ENCODE measurements around the gene FXYD4. TPM values are rescaled to one million over a fixed set of nuclear protein-coding genes. Genes with fewer than 3 reads are reported as not detected.
A peak's percentile ranks its signal among the peaks of the same experiment; 100 is the strongest.

FXYD4 gene
- total RNA-seq, 4 donors from 2014 or later, result not detected

GRCh38 chr10:43360086-43360485, 11.3 kb upstream of the FXYD4 start:
- TF ChIP-seq CTCF (IDR thresholded peaks at IDR 0.05) (no peak), EP300 (IDR thresholded peaks at IDR 0.05) (no peak), POLR2A (IDR thresholded peaks at IDR 0.05) (no peak)
- no peak for DNase-seq (ENCODE audit: low spot score in 2 of 2)
- H3K27ac ChIP-seq, result no peak overlapping the region
- peaks cover 0 to 17% (median 6%) of the 10 kb centered on the region in 4 donors for H3K4me1 ChIP-seq
- WGBS, 2 donors, result 78% methylated on average over 6 of the region's 6 CpGs
- no peaks in the 10 kb centered on the region for H3K36me3 ChIP-seq
- H3K9me3 ChIP-seq, result no peaks in the 10 kb centered on the region
- H3K4me3 ChIP-seq, result no peak overlapping the region
- H3K27me3 ChIP-seq, result no peaks in the 10 kb centered on the region

- H3K4me3 ChIP-seq, result peak overlapping the region; percentile 34 to 68 (median 56)
- WGBS, 2 donors, result 27% methylated on average over 21 of the region's 21 CpGs
- H3K27me3 ChIP-seq, result no peaks in the 10 kb centered on the region
- H3K27ac ChIP-seq, result peak overlapping the region; percentile 32 to 85 (median 82)
- no peak for TF ChIP-seq POLR2A (IDR thresholded peaks at IDR 0.05)
- TF ChIP-seq EP300 (IDR thresholded peaks at IDR 0.05), result no peak
- TF ChIP-seq CTCF (IDR thresholded peaks at IDR 0.05), result no peak
- no peaks in the 10 kb centered on the region for H3K9me3 ChIP-seq
- peaks cover 0 to 8% (median 6%) of the 10 kb centered on the region in 4 donors for H3K4me1 ChIP-seq
- H3K36me3 ChIP-seq, result no peaks in the 10 kb centered on the region
- DNase-seq (ENCODE audit: low spot score in 2 of 2), result no peak
These were observed 9.8 kb upstream of the FXYD4 start for GRCh38 chr10:43361547-43362190.

- no peaks in the 10 kb centered on the region for H3K36me3 ChIP-seq
- H3K4me3 ChIP-seq, result peak overlapping the region; percentile 34 to 68 (median 56)
- peaks cover 0 to 8% (median 6%) of the 10 kb centered on the region in 4 donors for H3K4me1 ChIP-seq
- 7 to 11% methylated on average over 29 to 34 of the region's 48 CpGs for WGBS, 2 donors
- TF ChIP-seq POLR2A (IDR thresholded peaks at IDR 0.05), result peak in 1 of 2 donors; percentile 25
- peak; percentile 37 to 66 (median 53) for TF ChIP-seq CTCF (IDR thresholded peaks at IDR 0.05)
- TF ChIP-seq EP300 (IDR thresholded peaks at IDR 0.05), result peak in 1 of 2 donors; percentile 55
- H3K27me3 ChIP-seq, result no peaks in the 10 kb centered on the region
- peak; percentile 82 to 86 for DNase-seq (ENCODE audit: low spot score in 2 of 2)
- peak overlapping the region; percentile 32 to 85 (median 82) for H3K27ac ChIP-seq
- H3K9me3 ChIP-seq, result no peaks in the 10 kb centered on the region
These were observed 9.1 kb upstream of the FXYD4 start for GRCh38 chr10:43362191-43362839.

GRCh38 chr10:43365001-43365400, 6.4 kb upstream of the FXYD4 start:
- Histone ChIP-seq H3K4me1 (peaks cover 0 to 8% (median 6%) of the 10 kb centered on the region in 4 donors), H3K4me3 (no peak overlapping the region), H3K9me3 (no peaks in the 10 kb centered on the region), H3K27ac (no peak overlapping the region), H3K27me3 (no peaks in the 10 kb centered on the region), H3K36me3 (no peaks in the 10 kb centered on the region)
- 68 to 72% methylated on average over 3 of the region's 3 CpGs for WGBS, 2 donors
- no peak for DNase-seq (ENCODE audit: low spot score in 2 of 2)
- no peak for TF ChIP-seq CTCF (IDR thresholded peaks at IDR 0.05)
- no peak for TF ChIP-seq POLR2A (IDR thresholded peaks at IDR 0.05)
- TF ChIP-seq EP300 (IDR thresholded peaks at IDR 0.05), result no peak

- H3K4me3 ChIP-seq, result no peak overlapping the region
- no peak overlapping the region for H3K27ac ChIP-seq
- WGBS, 2 donors, result 80 to 93% methylated on average over 4 of the region's 4 CpGs
- peaks cover 0 to 4% (median 0%) of the 10 kb centered on the region in 4 donors for H3K4me1 ChIP-seq
- no peaks in the 10 kb centered on the region for H3K9me3 ChIP-seq
- no peak for DNase-seq (ENCODE audit: low spot score in 2 of 2)
- H3K36me3 ChIP-seq, result no peaks in the 10 kb centered on the region
- no peaks in the 10 kb centered on the region for H3K27me3 ChIP-seq
- TF ChIP-seq EP300 (IDR thresholded peaks at IDR 0.05) (no peak), CTCF (IDR thresholded peaks at IDR 0.05) (no peak), POLR2A (IDR thresholded peaks at IDR 0.05) (no peak)
These were observed 1.5 kb upstream of the FXYD4 start for GRCh38 chr10:43369921-43370320.
